GM12892 (cell line): ENCODE data around the gene ADORA2A.

Source experiments
- DNase-seq: peaks from one replicate; pipeline ENCODE4 v3.0.0; 2011; ENCODE audit not compliant: insufficient read length
- FAIRE-seq: peaks from 2 replicates; lab custom pipeline; 2011; peaks lifted over from hg19 to GRCh38; lab: Jason Lieb, UNC
- POLR2A ChIP-seq: IDR thresholded peaks from 2 replicates; pipeline ENCODE4 v1.6.1; 2011; ENCODE audit warnings: low read depth, low read length, control low read depth
- POLR2AphosphoS5 ChIP-seq: IDR thresholded peaks from 2 replicates; pipeline ENCODE4 v1.6.1; 2011; ENCODE audit warnings: low read depth, low read length, control low read depth
- TAF1 ChIP-seq: IDR thresholded peaks from 2 replicates; pipeline ENCODE4 v1.6.1; 2011; ENCODE audit warnings: low read depth, mild to moderate bottlenecking, control low read depth, low read length, borderline replicate concordance

The ADORA2A gene

GRCh38 chr22:24405631-24406321 lies 21.6 kb upstream of the ADORA2A start:
- DNase-seq, result no peak
- TF ChIP-seq POLR2A (no peak), POLR2AphosphoS5 (no peak), TAF1 (no peak)
- FAIRE-seq, result no peak

GRCh38 chr22:24406322-24407277 lies 20.8 kb upstream of the ADORA2A start:
- TF ChIP-seq POLR2AphosphoS5 (no peak), TAF1 (no peak), POLR2A (no peak)
- DNase-seq (no peak), FAIRE-seq (no peak)

- TF ChIP-seq TAF1 (no peak), POLR2AphosphoS5 (no peak), POLR2A (no peak)
- FAIRE-seq (no peak), DNase-seq (no peak)
These were observed 20.1 kb upstream of the ADORA2A start for GRCh38 chr22:24407278-24407665.

GRCh38 chr22:24407884-24408283 lies 19.5 kb upstream of the ADORA2A start:
- DNase-seq (no peak), FAIRE-seq (no peak)
- TF ChIP-seq POLR2AphosphoS5 (no peak), POLR2A (no peak), TAF1 (no peak)

GRCh38 chr22:24408630-24409029 lies 18.8 kb upstream of the ADORA2A start:
- FAIRE-seq, result no peak
- no peak for DNase-seq
- TF ChIP-seq POLR2AphosphoS5, result no peak
- TF ChIP-seq POLR2A, result no peak
- no peak for TF ChIP-seq TAF1

- no peak for FAIRE-seq
- TF ChIP-seq POLR2A, result no peak
- TF ChIP-seq POLR2AphosphoS5, result no peak
- no peak for TF ChIP-seq TAF1
- no peak for DNase-seq
These were observed 17.7 kb upstream of the ADORA2A start for GRCh38 chr22:24409707-24410106.

- no peak for FAIRE-seq
- no peak for DNase-seq
- TF ChIP-seq POLR2AphosphoS5 (no peak), TAF1 (no peak), POLR2A (no peak)
These were observed 17.1 kb upstream of the ADORA2A start for GRCh38 chr22:24410110-24410856.

- DNase-seq (peak; percentile 10), FAIRE-seq (no peak)
- TF ChIP-seq TAF1, result no peak
- no peak for TF ChIP-seq POLR2A
- TF ChIP-seq POLR2AphosphoS5, result no peak
These were observed 16.0 kb upstream of the ADORA2A start for GRCh38 chr22:24411256-24412004.

- peak; percentile 4 for DNase-seq
These were observed 15.1 kb upstream of the ADORA2A start for GRCh38 chr22:24412274-24412673.

GRCh38 chr22:24413271-24413670 lies 14.1 kb upstream of the ADORA2A start:
- FAIRE-seq, result no peak
- no peak for DNase-seq
- TF ChIP-seq POLR2AphosphoS5, result no peak
- TF ChIP-seq TAF1, result no peak
- TF ChIP-seq POLR2A, result no peak

More at GRCh38 chr22:24412274-24412673, 15.1 kb upstream of the ADORA2A start:
- TF ChIP-seq POLR2AphosphoS5, result no peak
- no peak for TF ChIP-seq POLR2A
- no peak for TF ChIP-seq TAF1
- no peak for FAIRE-seq
